Esophagus squamous epithelium (tissue), 4 donors: ENCODE results near the gene ARHGAP40.

Source experiments
- POLR2A ChIP-seq, 4 donors: fragments of 450-650 bp; IDR thresholded peaks; one replicate each; pipeline ENCODE4 v1.6.1; 2017; ENCODE audit warnings: antibody characterized with exemption in 4 of 4, mild to moderate bottlenecking in 4 of 4, moderate library complexity in 3 of 4
- TF ChIP-seq, protein P1 (sequence below), 6 experiments: fragments of 450-650 bp in 4 of 6; fragments of 200-600 bp in 2 of 6; sonication (generic) in 2 of 6; IDR thresholded peaks; one replicate each; pipeline ENCODE4 v1.5.1; 2016 to 2019; ENCODE audit warnings: antibody characterized with exemption in 6 of 6, mild to moderate bottlenecking in 4 of 6, moderate library complexity in 4 of 6

DNA sequence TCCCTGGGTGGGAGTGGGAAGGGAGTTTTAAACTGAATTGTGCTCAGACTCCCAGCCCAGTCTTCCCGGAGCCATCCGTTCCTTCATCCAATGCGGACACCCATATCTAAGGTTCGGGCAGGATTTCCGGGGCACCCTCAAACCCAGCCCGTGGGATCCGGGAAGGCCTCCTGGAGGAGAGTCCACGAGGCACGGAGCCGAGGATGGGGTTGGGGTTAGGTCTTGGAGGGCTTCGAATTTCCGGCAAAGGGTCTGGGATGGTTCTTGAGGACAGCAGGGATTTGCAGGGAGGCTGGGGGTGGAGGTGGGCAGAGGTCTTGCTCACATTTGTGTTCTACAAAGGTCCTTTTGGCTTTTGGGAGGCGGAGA is 73.1 kb downstream of the ARHGAP40 start:
- TF ChIP-seq, protein P1, sequence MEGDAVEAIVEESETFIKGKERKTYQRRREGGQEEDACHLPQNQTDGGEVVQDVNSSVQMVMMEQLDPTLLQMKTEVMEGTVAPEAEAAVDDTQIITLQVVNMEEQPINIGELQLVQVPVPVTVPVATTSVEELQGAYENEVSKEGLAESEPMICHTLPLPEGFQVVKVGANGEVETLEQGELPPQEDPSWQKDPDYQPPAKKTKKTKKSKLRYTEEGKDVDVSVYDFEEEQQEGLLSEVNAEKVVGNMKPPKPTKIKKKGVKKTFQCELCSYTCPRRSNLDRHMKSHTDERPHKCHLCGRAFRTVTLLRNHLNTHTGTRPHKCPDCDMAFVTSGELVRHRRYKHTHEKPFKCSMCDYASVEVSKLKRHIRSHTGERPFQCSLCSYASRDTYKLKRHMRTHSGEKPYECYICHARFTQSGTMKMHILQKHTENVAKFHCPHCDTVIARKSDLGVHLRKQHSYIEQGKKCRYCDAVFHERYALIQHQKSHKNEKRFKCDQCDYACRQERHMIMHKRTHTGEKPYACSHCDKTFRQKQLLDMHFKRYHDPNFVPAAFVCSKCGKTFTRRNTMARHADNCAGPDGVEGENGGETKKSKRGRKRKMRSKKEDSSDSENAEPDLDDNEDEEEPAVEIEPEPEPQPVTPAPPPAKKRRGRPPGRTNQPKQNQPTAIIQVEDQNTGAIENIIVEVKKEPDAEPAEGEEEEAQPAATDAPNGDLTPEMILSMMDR (IDR thresholded peaks at IDR 0.05) = no peak
- TF ChIP-seq POLR2A (IDR thresholded peaks at IDR 0.05) = no peak
